ENCODE data around the gene GCNT2. TPM values are rescaled to one million over a fixed set of nuclear protein-coding genes. Genes with fewer than 3 reads are reported as not detected.

The GCNT2 gene
- total RNA-seq, 1 experiment from 2014 or later = 18.3 TPM

- H3K36me3 ChIP-seq (ENCODE audit: low read depth, low read length) = no peaks in the 10 kb centered on the region
- no peaks in the 10 kb centered on the region for H3K9me2 ChIP-seq (replicated peaks; ENCODE audit: low read length)
- peak overlapping the region; percentile 83 for H3K4me2 ChIP-seq (ENCODE audit: low read length)
- TF ChIP-seq EZH2 (IDR thresholded peaks at IDR 0.05; ENCODE audit: low read length, unreplicated experiment) (no peak), CTCF (conservative IDR thresholded peaks at IDR 0.05; ENCODE audit: low read depth, low read length) (no peak), EZH2phosphoT487 (IDR thresholded peaks at IDR 0.05; ENCODE audit: borderline replicate concordance, low read length) (no peak)
- no peak overlapping the region for H3K9ac ChIP-seq (ENCODE audit: low read length)
- no peak for ATAC-seq
- H3K27ac ChIP-seq (ENCODE audit: low read length) = no peak overlapping the region
- H2AFZ ChIP-seq (ENCODE audit: low read length) = no peak overlapping the region
- peak overlapping the region; percentile 81 for H3K4me3 ChIP-seq (ENCODE audit: low read length)
- ChIA-PET CTCF (interaction anchor here (0.5 to 0.6 kb wide), 2 partner anchors 53 to 209 kb away, joined by 3 to 4 read pairs; no protein-coding TSS in a partner anchor), POLR2A (ENCODE audit: unreplicated experiment) (no interaction called here)
- H3K27me3 ChIP-seq (ENCODE audit: low read length) = no peaks in the 10 kb centered on the region
- H3K79me2 ChIP-seq (ENCODE audit: low read length) = peaks cover 79% of the 10 kb centered on the region
- H4K20me1 ChIP-seq (ENCODE audit: low read length) = no peaks in the 10 kb centered on the region
- intact Hi-C loops (cut with micrococcal nuclease) = no loop called here
- DNase-seq = no peak
- no TSS peak for BruUV-seq (replicated peaks)
- peaks cover 25% of the 10 kb centered on the region for H3K4me1 ChIP-seq (ENCODE audit: insufficient read depth, low read length)
- no peaks in the 10 kb centered on the region for H3F3A ChIP-seq (ENCODE audit: low read length, unreplicated experiment)
- no peaks in the 10 kb centered on the region for H3K9me3 ChIP-seq (ENCODE audit: low read length)
Measured at GRCh38 chr6:10531503-10531902, 10.4 kb downstream of the GCNT2 start.

- H2AFZ ChIP-seq (ENCODE audit: low read length) = no peak overlapping the region
- no peaks in the 10 kb centered on the region for H3K9me3 ChIP-seq (ENCODE audit: low read length)
- no TSS peak for BruUV-seq (replicated peaks)
- intact Hi-C loops (cut with micrococcal nuclease) = no loop called here
- peaks cover 79% of the 10 kb centered on the region for H3K79me2 ChIP-seq (ENCODE audit: low read length)
- DNase-seq = no peak
- H3K27me3 ChIP-seq (ENCODE audit: low read length) = no peaks in the 10 kb centered on the region
- H3K4me2 ChIP-seq (ENCODE audit: low read length) = peak overlapping the region; percentile 83
- TF ChIP-seq CTCF (conservative IDR thresholded peaks at IDR 0.05; ENCODE audit: low read depth, low read length) (no peak), EZH2 (IDR thresholded peaks at IDR 0.05; ENCODE audit: low read length, unreplicated experiment) (no peak), EZH2phosphoT487 (IDR thresholded peaks at IDR 0.05; ENCODE audit: borderline replicate concordance, low read length) (no peak)
- peaks cover 25% of the 10 kb centered on the region for H3K4me1 ChIP-seq (ENCODE audit: insufficient read depth, low read length)
- no peak overlapping the region for H3K9ac ChIP-seq (ENCODE audit: low read length)
- H4K20me1 ChIP-seq (ENCODE audit: low read length) = no peaks in the 10 kb centered on the region
- no peaks in the 10 kb centered on the region for H3F3A ChIP-seq (ENCODE audit: low read length, unreplicated experiment)
- no peaks in the 10 kb centered on the region for H3K36me3 ChIP-seq (ENCODE audit: low read depth, low read length)
- ATAC-seq = no peak
- ChIA-PET POLR2A (ENCODE audit: unreplicated experiment) (no interaction called here), CTCF (no interaction called here)
- no peak overlapping the region for H3K27ac ChIP-seq (ENCODE audit: low read length)
- H3K9me2 ChIP-seq (replicated peaks; ENCODE audit: low read length) = no peaks in the 10 kb centered on the region
- H3K4me3 ChIP-seq (ENCODE audit: low read length) = peak overlapping the region; percentile 81
Measured at GRCh38 chr6:10531942-10532341, 10.8 kb downstream of the GCNT2 start.

- H3K9me3 ChIP-seq (ENCODE audit: low read length) = no peaks in the 10 kb centered on the region
- TF ChIP-seq CTCF (conservative IDR thresholded peaks at IDR 0.05; ENCODE audit: low read depth, low read length) (no peak), EZH2phosphoT487 (IDR thresholded peaks at IDR 0.05; ENCODE audit: borderline replicate concordance, low read length) (no peak), EZH2 (IDR thresholded peaks at IDR 0.05; ENCODE audit: low read length, unreplicated experiment) (no peak)
- peaks cover 24% of the 10 kb centered on the region for H3K4me1 ChIP-seq (ENCODE audit: insufficient read depth, low read length)
- no peaks in the 10 kb centered on the region for H3K9me2 ChIP-seq (replicated peaks; ENCODE audit: low read length)
- H3K9ac ChIP-seq (ENCODE audit: low read length) = no peak overlapping the region
- H3K27ac ChIP-seq (ENCODE audit: low read length) = no peak overlapping the region
- no peaks in the 10 kb centered on the region for H3K27me3 ChIP-seq (ENCODE audit: low read length)
- H3K79me2 ChIP-seq (ENCODE audit: low read length) = peaks cover 82% of the 10 kb centered on the region
- H3K36me3 ChIP-seq (ENCODE audit: low read depth, low read length) = no peaks in the 10 kb centered on the region
- peak overlapping the region; percentile 81; the same call in 1 of the 2 replicates for H3K4me3 ChIP-seq (ENCODE audit: low read length)
- no peaks in the 10 kb centered on the region for H4K20me1 ChIP-seq (ENCODE audit: low read length)
- H3F3A ChIP-seq (ENCODE audit: low read length, unreplicated experiment) = no peaks in the 10 kb centered on the region
- DNase-seq (no peak), ATAC-seq (no peak)
- ChIA-PET CTCF (no interaction called here), POLR2A (ENCODE audit: unreplicated experiment) (no interaction called here)
- intact Hi-C loops (cut with micrococcal nuclease) = no loop called here
- peak overlapping the region; percentile 83 for H3K4me2 ChIP-seq (ENCODE audit: low read length)
- no peak overlapping the region for H2AFZ ChIP-seq (ENCODE audit: low read length)
- BruUV-seq (replicated peaks) = no TSS peak
Measured at GRCh38 chr6:10532392-10532791, 11.2 kb downstream of the GCNT2 start.
